Stimulated activated CD4-positive, alpha-beta T cell treated with anti-CD3 and anti-CD28 coated beads, Interleukin-15, amount 100 ng/mL, for 1 hour (primary cell): ENCODE measurements around the gene TMPRSS11D.

Experiments used
- DNase-seq, 2 donors: peaks; one replicate each; pipeline ENCODE4 v3.0.0-alpha.2; 2020; ENCODE audit warnings: low read depth in 1 of 2, low spot score in 1 of 2

The TMPRSS11D gene

GRCh38 chr4:67886281-67886680 lies 2.5 kb upstream of the TMPRSS11D start:
- DNase-seq, result no peak

DNA sequence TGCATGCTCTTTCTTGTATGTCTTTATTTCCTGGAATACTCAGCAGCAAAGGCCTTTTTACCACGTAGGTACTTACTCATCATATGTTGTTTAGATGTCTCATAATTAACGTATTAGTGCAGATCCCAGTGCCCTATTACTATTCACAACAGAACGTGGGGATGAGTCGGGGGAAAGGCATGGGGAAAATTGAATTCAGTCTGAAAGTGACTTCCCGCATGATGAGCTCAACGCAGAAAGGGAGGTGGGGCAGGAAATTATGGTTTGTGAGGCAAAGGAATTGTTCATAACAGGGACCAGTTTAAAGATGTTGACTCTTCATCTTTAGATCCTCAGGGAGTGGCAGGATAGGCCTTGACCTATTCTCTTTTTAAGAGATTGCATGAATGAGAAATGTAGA lies 2.0 kb upstream of the TMPRSS11D start:
- no peak for DNase-seq

GRCh38 chr4:67884701-67885100 lies 899 bp upstream of the TMPRSS11D start:
- no peak for DNase-seq

- DNase-seq, result no peak
These were observed 344 bp downstream of the TMPRSS11D start for GRCh38 chr4:67883458-67883857.

DNA sequence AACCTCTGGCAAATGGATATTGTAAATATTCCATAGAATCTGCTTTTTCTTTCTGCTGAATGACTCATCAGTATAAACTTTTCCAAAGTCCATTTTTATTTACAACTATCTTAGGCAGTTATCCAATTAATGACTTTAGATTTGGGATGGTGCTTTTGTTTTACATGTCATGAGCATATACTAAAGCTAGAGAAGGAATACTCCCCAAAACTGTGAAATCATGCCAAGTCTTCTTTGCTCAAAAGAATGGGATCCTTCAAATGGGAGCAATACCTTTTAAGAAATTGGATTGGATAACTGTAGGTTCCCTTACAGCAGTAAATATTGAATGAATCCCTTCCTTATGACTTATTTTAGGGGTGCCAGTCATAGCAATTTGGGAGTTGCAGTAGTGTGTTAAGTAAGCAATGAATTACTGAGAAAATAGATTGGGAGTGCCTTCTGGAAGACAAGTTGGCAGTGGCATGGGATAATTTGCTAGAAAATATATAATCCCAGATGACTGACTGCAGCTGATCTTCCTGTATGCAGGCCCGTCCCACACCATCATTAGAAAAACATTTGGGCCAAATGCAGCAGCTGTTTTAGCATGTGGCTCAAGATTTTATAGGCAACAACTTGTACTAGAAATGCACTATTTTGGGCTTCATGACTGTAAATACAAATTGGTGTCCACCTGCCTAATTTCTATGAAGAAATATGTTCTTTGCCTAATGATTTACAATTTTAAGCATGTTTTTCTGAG lies 2.8 kb downstream of the TMPRSS11D start:
- DNase-seq, result no peak

- DNase-seq, result no peak
These were observed 4.3 kb downstream of the TMPRSS11D start for GRCh38 chr4:67879486-67879885.

DNA sequence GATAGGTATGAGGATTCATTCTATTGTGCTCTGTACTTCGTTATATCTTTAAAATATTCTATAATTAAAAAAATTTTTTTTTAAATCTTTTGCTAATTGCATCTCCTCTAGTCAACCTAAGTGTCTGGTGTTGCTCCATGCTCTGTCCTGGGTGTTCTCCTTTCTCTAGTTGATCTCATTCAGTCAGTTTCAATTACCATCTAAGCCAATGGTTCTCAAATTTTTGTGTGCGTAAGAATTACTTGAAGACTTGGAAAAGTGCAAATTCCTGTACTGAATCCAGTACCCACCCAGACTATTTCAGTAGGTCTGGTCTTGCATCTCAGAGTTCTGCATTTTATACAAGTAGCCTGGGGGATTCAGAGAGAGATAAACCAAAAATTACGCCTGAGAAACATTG lies 6.7 kb downstream of the TMPRSS11D start:
- DNase-seq, result no peak

DNA sequence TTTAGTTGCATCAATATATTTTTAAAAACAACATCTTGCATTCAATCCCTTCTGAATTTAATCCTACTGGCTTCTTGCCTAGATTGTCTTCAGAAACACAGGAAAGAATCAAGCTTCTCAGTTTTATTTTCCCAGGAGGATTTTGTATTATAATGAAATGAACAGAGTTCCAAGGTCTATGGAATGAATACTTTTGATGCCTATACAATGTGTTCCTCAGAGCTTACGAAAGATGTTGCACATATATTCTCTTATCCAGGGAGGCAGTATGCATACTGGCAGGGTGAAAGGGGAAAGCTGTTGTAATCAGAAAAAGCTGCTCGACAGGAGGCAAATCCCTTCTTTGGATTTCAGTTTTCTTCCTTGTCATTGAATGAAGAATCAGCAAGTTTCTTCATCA lies 8.8 kb downstream of the TMPRSS11D start:
- DNase-seq, result no peak

DNA sequence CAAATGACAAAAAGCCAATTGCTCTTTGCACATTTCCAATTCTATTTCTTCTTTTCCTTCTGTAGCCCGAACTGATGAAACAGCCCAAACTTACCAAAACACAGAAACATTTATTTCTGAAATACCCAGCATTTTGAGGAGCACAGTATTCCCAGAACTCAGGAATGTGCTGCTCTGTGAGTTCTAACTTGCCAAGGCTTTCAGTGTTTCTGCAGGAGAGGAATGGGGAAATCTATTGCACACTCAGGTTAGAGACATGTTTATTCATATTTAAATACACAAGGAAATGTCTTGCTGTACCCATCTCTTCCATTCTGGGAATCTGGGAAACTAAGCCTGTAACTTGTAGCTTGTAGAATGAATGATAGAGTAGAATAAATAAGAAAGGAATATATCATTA lies 10.7 kb downstream of the TMPRSS11D start:
- DNase-seq, result no peak

GRCh38 chr4:67871867-67872266 lies 11.9 kb downstream of the TMPRSS11D start:
- DNase-seq, result no peak

DNA sequence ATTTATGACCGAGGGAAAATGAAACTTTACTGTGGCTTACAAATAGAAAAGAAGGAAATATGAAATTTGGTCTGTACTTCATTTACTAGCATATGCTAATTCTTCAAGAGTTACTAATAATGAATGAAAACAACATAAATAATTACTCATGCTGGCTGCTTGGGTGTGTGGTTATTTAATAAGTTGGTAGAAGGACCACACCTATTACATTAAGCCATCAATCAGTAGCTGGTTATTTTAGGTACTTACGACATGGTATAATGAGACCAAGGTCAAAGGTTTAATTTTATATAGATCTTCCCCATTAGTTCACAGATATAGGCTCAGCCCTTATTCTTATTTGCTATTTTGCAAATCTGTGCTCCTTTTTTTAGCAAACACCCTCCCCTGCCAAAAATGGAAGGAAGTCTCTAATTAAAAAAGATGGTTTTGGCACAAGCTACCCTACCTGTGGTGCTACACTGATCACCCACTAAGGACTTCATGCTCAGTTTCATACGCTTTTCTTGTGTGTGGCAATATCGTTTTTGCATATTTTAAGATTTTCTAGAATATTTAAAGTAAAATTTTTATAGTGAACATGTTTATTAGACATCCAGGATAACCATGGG lies 14.1 kb downstream of the TMPRSS11D start:
- DNase-seq, result no peak

- no peak for DNase-seq
These were observed 22.3 kb downstream of the TMPRSS11D start for GRCh38 chr4:67861513-67861912.

DNA sequence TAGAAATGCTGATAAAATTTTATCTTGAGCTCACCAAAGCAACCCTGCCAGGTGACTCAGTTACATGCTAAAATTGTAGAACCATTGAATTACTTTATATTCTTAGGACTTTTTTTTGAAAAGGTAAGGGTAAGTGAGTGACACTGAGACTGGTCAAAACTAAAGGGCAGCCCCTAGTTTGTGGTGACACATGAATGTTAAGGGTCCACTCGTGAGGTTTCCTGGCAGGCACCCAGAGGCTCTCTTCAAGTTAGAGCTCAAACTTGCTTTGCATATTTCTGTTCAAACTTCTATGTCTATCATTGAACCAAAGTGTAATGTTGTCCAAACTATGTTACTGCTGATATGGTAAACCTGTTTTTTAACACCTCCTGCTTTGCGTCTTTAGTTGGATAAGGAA lies 30.5 kb downstream of the TMPRSS11D start:
- no peak for DNase-seq

DNA sequence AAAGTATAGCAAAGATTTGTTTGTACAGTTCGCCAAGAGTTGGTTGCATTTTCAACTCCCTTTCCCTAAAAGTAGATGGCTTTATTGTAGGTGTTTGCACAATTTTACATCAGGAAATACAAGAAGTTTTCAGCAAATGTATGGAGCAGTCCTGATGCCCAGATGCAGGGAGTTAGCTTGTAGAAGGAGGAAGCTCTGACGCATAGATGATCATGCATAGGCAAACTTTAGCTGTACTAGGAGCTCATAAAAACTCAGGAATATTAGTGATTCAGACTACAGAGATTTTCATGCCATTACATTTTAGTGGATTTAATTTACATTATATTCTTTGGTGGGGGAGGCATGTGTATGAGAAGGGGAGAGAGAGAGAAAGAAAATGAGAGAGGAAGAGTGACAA lies 62.9 kb downstream of the TMPRSS11D start:
- DNase-seq, result no peak

GRCh38 chr4:67810011-67810410 lies 73.8 kb downstream of the TMPRSS11D start:
- DNase-seq, result no peak

DNA sequence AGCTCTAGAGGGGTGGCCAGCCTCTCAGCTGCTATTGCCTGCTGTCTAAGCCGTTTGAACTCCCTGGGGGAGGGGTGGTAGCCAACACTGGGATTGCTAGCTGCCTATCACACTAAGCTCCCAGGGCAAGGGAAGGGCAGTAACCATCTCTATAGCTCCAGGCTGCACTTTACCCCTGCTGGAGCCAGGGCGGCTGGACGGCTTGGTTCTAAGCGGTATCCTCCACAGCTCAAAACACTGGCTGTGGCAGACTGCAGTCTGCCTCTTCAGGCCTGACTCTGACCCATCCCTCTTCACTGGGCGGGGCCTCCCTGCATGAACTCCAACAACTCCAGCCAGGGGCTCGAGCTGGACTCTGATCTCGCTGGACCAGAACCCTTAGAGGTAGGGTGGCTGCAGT lies 74.3 kb downstream of the TMPRSS11D start:
- no peak for DNase-seq

- no peak for DNase-seq
These were observed 87.0 kb downstream of the TMPRSS11D start for GRCh38 chr4:67796810-67797209.

GRCh38 chr4:67790721-67791120 lies 93.1 kb downstream of the TMPRSS11D start:
- no peak for DNase-seq

DNA sequence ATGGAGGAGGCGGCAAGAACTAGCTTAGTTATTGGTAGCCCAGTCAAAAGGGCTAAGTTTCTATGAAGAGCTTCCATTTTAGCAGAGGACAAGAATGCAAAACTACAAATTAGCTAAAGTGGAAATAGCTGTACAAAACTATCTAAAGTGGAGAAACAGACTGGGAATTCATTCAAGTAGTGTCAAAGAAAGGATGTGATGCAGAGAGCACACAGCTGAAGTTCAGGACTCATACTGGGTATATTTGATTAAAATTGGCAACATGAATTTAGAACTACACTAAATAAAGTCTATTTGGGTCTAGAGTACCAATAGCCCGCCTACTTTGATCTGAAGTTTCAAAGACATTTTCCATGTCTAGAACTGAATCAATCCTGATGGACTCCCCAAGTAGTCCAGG lies 96.5 kb downstream of the TMPRSS11D start:
- no peak for DNase-seq

GRCh38 chr4:67785528-67785927 lies 98.3 kb downstream of the TMPRSS11D start:
- DNase-seq, result no peak

DNA sequence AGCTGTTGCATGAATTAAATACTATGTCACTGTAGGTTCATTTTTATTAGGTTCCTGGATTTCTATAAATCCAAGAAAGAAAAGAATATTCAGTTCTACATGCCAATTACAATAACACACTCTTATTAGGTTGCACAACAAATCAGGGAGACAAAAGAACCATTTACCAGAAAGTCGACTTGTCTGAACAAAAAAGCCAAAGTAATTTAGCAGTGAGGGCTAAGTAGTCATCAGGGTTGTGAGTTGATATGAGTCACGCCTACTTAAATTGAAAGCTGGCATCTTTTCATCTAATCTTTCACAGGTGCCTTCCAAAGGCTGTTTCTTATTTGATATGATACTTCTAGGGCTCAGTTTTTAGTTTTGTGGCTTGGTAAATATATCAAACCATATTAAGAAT lies 104.2 kb downstream of the TMPRSS11D start:
- no peak for DNase-seq

GRCh38 chr4:67776746-67777145 lies 107.1 kb downstream of the TMPRSS11D start:
- no peak for DNase-seq
